Inferior parietal cortex (tissue), 1 donor: ENCODE data around the gene NEDD4L.
"Not testable (repeated sequence)": the region's sequence is repeated elsewhere in the genome, so short reads cannot be mapped to it uniquely, and the experiment has no call there.

Source experiments
- DNase-seq: peaks from one replicate; pipeline ENCODE4 v3.0.0-alpha.2; 2016; ENCODE audit errors: extremely low spot score

The NEDD4L gene

DNA sequence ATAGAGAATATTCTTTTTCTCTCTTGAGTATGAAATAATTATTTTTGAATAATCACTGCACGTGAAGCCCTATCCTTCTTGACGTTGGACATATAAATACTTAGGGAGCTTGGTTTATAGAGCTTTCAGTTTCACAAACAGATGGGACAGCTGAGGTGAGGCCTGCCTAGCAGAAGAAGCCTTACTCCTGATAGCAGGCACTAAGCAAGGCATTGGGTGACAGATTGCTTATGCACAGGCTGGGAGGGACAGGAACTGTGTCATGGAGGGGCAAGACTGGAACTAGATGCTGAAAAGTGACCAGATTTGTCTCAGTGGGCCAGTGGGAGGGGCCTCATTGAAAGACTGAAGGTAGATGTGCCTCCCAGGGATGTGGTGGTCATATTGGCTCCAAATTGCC lies 220.8 kb downstream of the NEDD4L start:
- no peak for DNase-seq

DNA sequence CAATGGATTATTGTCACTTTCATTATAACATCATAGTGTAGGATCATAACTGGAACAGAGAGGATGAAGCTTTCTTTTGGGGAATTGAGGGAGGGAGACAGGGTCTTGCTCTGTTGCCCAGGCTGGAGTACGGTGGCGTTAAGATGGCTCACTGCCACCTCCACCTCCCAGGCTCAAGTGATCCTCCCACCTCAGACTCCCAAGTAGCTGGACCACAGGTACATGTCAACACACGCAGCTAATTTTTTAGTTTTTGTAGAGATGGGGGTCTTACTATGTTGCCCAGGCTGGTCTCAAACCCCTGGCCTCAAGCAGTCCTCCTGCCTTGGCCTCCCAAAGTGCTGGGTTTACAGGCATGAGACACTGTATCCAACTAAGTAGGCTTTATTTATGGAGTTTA lies 221.5 kb downstream of the NEDD4L start:
- DNase-seq, result not testable (repeated sequence)

DNA sequence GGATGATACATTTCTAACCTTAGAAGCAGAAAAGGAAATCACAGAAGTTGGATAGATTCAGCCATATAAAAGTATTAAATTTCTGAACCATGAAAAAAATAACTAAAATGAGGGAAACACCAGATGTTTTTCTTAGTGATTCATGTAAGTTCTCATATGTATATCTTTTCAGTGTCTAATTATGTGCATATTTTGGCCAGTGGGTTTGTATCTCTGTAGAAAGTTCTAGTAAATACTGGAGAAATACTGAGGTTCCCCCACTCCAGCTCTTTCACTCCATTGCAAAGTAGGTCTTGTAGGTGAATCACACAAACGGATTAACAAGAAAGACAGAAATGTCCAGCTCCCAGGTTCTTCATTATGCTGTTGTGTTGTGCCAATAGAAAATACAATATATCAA lies 222.3 kb downstream of the NEDD4L start:
- DNase-seq, result no peak

DNA sequence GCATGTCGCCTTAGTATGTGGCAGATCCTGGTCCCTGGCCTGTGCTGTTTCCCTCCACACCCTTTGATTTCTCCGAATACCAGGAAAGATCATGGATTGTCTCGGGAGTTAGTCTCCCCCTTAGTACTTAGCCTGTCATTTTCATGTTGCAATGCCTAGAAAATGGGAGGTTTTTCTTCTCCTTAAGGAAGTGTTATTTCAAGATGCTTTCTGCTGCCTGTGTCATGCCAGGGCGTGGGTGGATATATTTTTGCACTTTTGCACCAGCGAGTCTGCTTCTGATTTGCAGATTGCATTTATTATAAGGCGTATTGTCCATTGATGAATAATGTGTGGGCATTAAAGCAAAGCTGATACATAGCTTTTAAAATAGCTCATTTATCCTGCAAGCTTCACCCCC lies 223.5 kb downstream of the NEDD4L start:
- peak; percentile 52 for DNase-seq

DNA sequence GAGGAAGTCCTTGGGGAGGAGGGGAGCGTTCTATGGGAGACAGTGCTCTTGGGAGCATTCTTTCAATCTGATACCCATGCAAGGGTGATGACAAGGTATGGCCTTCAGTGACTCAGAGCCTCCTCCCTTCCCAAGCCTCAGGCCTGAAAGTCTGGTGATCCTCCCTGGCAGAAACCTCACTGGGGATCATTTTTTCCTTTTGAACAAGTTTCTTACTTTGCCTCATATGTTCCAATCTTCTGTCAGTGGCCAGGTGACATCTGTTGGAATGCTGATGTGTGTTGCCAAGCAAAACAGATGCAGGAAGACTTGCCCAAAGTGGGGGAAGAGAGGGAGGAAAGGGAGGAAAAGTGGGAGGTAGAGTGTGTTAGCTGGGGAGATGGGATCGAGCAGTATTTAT lies 224.8 kb downstream of the NEDD4L start:
- no peak for DNase-seq

DNA sequence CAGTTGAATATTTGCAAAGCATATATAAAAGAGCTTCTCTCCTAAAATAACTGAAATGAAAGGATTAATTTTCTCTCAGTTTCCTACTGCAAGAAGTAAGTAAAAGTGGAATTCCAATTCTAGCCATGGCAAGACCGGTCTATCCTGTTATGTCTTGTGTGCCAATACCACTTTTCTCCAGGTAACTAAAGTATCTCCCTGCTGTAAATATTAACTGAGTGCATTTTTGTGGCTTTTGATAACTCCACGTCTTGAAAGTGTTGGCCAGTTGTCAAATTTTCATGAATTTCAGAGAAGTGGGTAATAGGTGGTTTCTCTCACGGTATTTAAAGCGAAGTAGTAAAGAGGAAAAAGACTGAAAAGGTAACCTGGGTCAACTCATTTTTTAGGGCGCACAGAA lies 225.9 kb downstream of the NEDD4L start:
- DNase-seq, result no peak

DNA sequence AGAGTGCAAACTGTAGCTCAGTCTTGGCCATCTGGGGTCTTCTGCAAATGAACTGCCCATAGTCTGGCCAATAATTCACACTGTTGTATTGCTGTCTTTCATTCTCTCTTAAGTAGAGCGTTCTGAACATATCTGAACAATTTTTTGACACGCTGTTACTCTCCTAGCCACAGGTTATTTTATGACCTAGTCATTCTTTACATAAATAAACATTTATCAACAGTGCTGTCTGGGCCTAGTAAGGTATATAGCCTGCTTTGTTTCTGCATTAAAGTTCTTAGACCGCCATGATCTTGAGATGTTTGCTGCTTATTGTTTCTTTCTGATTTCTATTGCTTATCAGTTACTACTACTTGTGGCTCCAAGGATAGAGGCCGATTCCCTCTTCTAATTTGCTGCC lies 226.4 kb downstream of the NEDD4L start:
- no peak for DNase-seq

DNA sequence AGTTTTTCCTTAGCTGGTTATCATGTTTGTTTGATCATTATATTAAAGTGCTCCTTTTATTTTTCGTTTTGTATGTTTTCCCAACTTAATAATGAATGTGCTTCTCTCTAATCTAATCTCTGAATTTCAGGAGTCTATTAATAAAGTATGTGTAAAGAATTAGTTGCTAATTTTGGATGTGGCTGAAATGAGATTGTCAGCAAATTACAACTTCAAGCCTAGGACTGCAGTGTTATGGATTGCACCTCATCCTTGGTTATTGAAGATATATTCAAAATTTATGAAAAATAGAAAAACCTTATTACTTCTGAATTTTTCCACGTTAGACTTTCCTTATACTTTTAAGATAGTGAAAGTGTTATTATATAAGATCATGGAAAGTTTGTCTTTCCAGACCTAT lies 227.7 kb downstream of the NEDD4L start:
- no peak for DNase-seq

DNA sequence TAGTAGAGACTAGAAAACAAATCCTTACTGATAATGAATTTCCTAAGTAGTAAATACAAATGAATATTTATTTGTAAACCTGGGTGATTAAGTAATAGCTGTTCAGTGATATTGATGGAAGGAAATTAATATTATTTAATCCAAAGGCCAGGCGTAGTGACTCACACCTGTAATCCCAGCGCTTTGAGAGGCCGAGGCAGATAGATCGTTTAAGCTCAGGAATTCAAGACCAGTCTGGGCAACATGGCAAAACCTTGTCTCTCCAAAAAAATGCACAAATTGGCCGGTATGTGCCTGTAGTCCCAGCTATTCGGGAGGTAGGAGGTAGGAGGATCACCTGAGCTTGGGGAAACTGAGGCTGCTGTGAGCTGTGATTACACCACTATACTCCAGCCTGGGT lies 228.2 kb downstream of the NEDD4L start:
- no peak for DNase-seq

DNA sequence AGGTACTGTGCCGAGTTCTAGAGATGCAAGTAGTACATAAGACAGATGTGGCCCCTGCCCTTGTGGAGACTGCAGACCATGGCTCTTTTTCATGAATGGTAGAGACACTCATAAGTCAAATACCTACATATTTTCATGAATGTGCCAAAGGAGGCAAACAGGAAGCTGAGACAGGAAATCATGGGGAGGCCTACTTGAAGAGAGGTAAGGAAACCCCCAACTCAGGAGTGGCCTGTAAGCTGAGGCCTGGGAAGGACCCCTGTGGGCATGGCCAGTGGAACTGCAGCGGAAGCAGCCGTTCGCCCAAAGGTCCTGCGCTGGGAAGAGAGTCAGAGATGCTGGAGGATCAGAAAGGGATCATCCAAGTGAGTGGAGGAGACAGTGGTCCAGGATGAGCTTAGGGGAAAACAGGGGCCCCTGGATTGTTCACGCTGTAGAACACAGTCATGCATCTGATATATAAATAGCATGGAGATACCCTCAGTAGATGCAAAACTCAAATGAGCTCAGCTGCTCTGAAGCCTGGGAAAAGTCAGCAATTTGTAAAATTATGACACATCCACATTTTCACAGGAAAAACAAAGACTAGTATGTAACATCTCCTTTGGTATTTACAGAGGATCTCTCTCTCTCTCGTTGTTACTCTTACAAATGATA lies 228.9 kb downstream of the NEDD4L start:
- no peak for DNase-seq

DNA sequence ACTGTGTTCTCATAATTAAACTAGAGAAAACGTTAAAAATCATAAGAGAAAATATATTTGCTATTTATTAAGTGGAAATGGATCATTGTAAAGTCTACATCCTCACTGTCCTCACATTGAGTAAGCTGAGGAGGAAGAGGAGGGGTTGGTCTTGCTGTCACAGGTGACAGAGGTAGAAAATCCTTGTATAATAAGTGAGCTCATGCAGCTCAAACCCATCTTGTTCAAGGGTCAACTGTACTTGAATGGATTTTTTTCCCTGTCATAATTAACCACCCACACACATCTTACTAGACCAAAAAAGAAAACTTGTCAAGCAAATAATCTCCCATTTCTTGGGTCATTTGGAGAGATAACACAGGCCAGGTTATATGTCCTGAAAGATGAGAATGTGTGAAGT lies 231.2 kb downstream of the NEDD4L start:
- no peak for DNase-seq

DNA sequence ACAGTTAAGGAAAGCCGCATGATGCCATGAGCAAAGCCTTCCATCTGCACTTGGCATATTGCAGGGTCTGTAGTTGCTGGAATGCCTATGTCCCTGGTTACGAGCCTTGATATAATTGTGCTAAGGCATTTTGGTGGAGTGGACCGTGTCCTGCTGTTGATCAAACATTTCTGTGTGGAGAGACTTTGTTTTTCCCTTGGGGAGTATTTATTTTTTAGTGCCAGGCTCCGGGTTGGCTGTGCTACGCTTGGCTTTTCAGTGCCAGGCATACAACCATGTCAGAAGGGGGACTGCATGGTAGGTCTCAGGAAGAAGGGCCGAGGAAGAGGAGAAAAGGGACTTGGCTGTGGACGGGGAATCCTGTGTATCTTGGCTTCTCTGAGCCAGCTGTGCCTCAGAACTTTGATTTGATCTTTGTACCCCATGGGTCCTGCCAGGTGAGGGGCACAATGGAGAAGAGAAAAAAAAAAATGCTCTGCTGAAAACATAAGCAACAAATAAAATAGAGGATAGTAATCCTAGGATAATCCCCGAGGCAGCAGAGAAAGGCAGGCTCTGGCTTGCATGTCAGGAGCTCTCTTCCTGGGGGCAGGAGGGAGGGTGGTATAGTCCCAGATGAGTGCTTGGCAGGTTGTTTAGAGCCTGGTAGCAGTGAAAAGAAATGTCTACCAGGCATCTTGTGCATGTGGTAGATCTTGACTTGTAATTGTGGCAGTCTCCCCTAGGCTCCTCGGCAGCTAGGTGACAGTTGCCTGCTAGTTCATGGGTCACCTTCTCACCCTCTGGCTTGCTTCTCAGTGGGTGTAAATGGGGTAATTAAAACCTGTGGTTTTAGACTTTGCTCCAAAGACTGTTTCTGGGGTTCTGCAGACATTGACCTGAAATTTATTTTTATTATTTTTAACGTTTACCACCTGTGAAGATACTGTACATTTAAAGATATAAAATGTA lies 233.0 kb downstream of the NEDD4L start:
- no peak for DNase-seq

DNA sequence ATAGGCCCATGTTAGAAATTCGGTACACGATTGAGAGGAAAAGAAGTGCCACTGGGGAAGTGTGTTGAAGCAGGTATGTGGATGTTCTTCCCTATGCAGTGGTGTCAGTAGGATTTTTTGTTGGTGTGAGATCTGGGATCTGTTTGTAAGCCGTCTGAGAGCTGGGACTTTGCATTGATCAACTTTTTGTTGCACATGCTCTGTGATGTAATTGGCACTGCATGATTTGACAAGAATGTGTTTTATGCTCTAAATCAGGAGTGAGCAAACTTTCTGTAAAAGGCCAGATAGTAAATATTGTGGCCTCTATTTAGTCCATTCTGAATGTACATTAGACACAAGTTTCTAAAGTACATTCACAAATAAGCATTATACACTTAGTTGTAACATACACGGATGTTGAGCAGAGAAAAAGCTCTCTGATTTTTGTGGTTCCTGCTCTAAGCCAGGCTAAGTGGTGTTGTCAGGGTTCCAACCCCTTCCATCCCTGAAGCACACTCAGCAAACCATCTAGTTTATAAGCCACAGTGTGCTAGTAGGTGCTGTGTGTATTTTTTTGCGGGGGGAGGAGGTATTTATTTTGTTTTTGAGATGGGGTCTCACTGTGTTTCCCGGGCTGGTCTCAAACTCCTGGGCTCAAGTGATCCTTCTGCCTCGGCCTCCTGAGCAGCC lies 235.6 kb downstream of the NEDD4L start:
- DNase-seq, result no peak

DNA sequence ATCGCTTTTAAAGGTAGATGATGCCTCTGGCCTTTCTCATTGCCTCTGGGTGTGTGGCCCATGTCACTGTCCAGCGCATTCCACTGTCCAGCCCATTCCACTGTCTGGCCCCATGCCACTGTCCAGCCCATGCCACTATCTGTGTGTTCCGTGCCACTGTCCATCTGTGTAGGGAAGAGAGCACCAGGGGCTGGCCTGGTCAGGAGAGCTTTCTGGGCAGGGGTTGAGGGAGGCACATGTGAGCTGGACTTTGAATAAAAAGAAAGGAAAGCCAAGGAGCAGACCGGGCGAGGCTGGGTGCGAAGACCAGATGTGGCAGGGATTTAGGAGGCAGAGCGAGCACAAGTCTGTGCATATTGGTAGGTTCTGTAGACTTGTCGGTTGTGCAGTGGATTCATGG lies 236.2 kb downstream of the NEDD4L start:
- DNase-seq, result no peak

DNA sequence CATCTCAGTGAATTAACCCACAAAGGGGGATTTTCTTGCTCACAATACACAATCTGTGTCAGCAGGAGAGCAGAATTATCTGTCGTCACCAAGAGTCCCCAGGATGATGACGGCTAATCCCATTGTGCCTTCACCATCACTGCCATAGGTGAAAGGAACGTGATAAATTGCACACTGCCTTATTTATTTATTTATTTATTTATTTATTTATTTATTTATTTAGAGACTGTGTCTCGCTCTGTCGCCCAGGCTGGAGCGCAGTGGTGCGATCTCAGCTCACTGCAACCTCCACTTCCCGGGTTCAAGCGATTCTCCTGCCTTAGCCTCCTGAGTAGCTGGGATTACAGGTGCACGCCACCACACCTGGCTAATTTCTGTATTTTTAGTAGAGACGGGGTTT lies 238.8 kb downstream of the NEDD4L start:
- not testable (repeated sequence) for DNase-seq

DNA sequence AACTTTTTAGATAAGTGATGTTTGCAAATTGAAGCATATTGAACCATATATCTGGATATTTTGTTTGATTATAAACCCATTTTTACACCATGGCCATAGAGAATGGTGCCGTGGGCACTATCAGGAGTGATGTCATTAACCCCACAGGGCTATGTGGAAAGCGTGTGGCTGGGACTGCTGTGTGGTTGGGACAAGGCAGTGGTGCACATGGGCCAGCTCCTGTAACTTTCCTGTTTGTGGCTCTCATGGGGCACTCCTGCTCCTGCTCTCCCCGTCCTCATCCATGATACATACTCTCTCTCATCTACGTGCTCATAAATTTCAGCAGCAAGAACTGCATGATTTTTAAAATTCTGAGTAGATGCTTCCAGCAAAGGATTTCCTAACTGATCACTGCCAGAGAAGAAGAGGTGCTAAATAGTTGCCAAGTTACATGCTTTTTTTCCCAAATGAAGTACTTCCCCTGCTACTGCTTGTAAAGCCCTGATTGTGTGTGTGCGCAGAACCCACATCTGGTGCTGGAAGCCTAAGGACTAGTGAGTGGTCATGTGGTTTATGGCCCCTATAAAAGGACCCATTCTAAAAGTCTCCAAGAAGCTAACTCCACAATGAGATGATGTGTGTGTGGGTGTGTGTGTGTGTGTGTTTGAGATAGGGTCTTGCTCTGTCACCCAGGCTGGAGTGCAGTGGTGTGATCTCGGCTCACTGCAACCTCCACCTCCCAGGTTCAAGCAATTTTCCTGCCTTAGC lies 240.8 kb downstream of the NEDD4L start:
- no peak for DNase-seq

DNA sequence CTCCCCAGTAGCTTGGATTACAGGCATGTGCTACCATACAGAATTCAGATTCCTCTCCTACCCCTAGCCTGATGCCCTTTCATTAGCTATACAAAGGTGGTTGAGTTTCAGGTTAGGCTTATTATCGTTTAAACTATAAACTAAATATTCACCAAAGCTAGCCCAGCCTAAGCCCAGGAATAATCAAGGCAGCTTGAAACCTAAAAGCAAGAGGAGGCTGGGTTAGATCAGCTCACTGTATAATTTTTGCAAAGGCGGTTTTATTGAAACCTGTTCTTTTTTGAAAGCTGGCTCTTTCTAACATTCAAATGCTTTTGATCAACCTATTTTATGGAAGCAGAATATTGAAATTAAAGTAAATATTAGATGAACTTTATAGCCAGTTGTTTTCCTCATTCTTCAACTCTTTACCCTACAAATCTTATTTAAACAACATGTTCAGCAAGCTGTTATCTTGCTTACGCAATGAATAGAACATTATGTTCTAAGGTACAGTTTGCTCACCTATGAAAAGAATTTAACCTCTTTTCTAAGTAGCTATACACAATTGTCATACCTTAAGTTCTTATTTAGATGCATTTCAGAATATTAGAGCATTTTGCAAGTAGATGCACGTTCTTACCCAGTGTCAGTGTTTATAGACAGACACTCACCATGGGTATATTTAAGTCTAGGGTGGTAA lies 241.6 kb downstream of the NEDD4L start:
- DNase-seq, result no peak

DNA sequence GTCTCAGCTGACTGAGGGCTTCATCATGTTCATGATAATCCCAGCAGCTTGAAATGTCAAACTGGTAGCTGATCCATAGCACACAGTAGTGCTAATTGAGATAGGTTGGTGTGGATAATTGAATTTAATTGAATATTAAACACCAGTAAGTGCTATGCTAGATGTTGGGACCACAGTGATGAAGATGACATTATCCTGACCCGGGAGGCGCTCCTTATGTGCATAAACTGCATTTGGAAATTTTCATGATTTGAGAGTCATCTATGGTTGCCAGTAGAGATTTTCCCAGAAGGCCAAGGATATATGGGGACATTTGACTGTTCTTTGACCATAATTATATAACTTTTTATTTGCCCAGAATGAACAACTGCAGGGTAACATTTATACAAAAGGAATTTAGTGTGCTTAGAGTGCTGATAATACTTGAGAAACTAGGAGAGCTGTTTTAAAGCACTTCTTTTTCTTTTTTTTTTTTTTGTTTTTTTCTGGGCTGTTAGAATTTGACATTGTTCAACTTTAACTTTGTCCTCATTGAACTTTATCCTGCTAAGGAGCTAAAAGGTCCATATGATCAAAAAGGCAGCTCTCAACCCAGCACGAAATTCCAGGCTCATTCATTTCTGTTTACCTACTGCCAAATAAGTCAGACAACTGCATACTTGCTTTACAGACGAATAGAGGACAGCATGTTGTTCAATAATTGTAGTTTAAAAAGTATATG lies 242.8 kb downstream of the NEDD4L start:
- no peak for DNase-seq

DNA sequence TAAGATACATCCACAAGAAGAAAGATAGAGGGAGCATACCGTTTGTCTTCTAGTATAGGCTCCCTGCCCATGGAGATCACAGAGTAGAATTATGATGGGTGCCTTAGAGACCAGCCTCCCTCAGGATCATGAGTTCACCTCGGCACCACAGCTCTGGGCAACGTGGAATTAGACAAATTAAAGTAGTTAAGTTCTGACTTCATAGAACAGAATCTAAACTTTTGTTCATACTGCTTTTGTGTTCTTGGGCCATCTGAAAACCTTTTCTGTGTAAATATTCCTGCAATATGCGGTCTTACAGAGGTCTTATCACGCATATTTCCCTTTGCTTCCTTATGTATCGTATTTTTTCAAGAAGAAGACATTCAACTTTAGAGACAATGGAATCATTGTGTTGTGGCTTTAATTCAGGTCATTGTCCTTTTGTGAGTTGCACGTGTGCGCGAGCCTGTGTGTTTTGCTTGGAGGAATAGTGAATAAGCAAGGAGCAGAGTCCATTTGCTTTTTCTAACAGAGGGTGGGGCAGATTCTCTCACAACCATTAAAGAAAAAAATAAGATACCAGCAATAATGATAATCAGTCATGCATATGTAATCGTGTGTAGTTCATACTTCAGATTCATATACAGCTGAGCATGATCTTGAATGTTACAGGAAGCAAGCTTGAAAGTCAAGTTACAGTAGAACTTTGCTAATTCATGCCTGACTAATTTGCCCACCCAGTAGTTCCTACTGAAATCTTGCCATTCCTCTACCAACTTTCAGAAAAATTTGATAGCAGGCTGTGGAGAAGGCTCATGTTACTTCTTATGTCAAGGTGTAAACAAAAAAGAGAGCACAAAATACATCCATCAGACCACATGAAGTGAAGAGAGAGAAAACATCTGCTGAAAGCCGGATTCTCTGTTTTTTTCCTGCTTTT lies 243.6 kb downstream of the NEDD4L start:
- no peak for DNase-seq
